Stomach (tissue), 4 donors: ENCODE results near the gene UBAP2L.

Experiments
- EP300 ChIP-seq: sonication (generic); formaldehyde crosslinking; IDR thresholded peaks from one replicate; pipeline ENCODE4 v1.6.1; 2017; ENCODE audit warnings: antibody characterized with exemption
- POLR2A ChIP-seq, 4 donors: fragments of 450-650 bp; IDR thresholded peaks; one replicate each; pipeline ENCODE4 v1.6.1; 2016; ENCODE audit warnings: antibody characterized with exemption in 4 of 4, control low read depth in 2 of 4, mild to moderate bottlenecking in 1 of 4, moderate library complexity in 1 of 4
- TF ChIP-seq, protein P1 (sequence below), 7 experiments: fragments of 450-650 bp in 4 of 7; fragments of 200-600 bp in 3 of 7; sonication (generic) in 3 of 7; IDR thresholded peaks; one replicate each; pipeline ENCODE4 v1.5.1; 2016 to 2019; ENCODE audit warnings: antibody characterized with exemption in 7 of 7, control low read depth in 2 of 7, mild to moderate bottlenecking in 1 of 7

DNA sequence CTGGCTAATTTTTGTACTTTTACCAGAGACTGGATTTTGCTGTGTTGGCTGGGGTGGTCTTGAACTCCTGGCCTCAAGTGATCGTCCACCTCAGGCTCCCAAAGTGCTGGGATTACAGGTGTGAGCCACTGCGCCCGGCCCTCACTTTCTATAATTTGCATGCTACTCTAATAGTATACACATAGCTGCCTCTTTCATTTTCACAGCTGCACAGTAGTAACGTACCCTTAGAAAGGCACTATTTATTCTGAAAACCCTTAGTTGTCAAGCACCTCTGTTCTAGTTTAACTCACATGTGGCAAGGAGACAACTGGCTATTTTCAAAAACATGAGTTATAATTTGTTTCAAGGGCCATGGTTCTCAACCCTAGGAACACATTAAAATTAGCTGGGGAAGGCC is 46.1 kb upstream of the UBAP2L start:
- TF ChIP-seq, protein P1, sequence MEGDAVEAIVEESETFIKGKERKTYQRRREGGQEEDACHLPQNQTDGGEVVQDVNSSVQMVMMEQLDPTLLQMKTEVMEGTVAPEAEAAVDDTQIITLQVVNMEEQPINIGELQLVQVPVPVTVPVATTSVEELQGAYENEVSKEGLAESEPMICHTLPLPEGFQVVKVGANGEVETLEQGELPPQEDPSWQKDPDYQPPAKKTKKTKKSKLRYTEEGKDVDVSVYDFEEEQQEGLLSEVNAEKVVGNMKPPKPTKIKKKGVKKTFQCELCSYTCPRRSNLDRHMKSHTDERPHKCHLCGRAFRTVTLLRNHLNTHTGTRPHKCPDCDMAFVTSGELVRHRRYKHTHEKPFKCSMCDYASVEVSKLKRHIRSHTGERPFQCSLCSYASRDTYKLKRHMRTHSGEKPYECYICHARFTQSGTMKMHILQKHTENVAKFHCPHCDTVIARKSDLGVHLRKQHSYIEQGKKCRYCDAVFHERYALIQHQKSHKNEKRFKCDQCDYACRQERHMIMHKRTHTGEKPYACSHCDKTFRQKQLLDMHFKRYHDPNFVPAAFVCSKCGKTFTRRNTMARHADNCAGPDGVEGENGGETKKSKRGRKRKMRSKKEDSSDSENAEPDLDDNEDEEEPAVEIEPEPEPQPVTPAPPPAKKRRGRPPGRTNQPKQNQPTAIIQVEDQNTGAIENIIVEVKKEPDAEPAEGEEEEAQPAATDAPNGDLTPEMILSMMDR (IDR thresholded peaks at IDR 0.05): no peak
- no peak for TF ChIP-seq POLR2A (IDR thresholded peaks at IDR 0.05)
- TF ChIP-seq EP300: no peak
